Fibroblast of lung (primary cell): Measurements from ENCODE around the gene NOS1AP. TPM values are rescaled to one million over a fixed set of nuclear protein-coding genes. Genes with fewer than 3 reads are reported as not detected.

Source experiments
- DNase-seq, 2 donors: peaks; one replicate each; pipeline versions ENCODE4 v3.0.0 to v3.0.0-alpha.2; 2010; ENCODE audit warnings: low read depth in 2 of 2
- H2AFZ ChIP-seq: 2 replicates; pipeline ENCODE4 v1.5.1; 2012; ENCODE audit warnings: low read length, control low read depth, inconsistent platforms
- H3K27ac ChIP-seq: 2 replicates; pipeline ENCODE4 v1.5.1; 2011; ENCODE audit warnings: low read length, control low read depth; ENCODE audit not compliant: insufficient read depth
- H3K27me3 ChIP-seq: 2 replicates; pipeline ENCODE4 v1.5.1; 2011; ENCODE audit warnings: mild to moderate bottlenecking, low read length; ENCODE audit not compliant: control insufficient read depth, insufficient read depth
- H3K36me3 ChIP-seq: 2 replicates; pipeline ENCODE4 v1.5.1; 2011; ENCODE audit warnings: low read length; ENCODE audit not compliant: control insufficient read depth, insufficient read depth
- H3K4me1 ChIP-seq: 2 replicates; pipeline ENCODE4 v1.5.1; 2011; ENCODE audit warnings: low read length; ENCODE audit not compliant: control insufficient read depth, insufficient read depth; ENCODE audit errors: extremely low read depth
- H3K4me2 ChIP-seq: 2 replicates; pipeline ENCODE4 v1.5.1; 2011; ENCODE audit warnings: low read length, control low read depth; ENCODE audit not compliant: insufficient read depth; ENCODE audit errors: extremely low read depth
- H3K4me3 ChIP-seq, 4 experiments: fragments of 200-600 bp in 1 of 4; sonication (generic) in 1 of 4; replicated peaks in 1 of 4; 2 replicates each; pipeline ENCODE4 v1.5.1; 2011 to 2016; ENCODE audit warnings: low read length in 4 of 4, low read depth in 3 of 4, mild to moderate bottlenecking in 3 of 4, control low read depth in 2 of 4, inconsistent platforms in 1 of 4, mixed read lengths in 1 of 4; ENCODE audit not compliant: insufficient read depth in 1 of 4; ENCODE audit errors: control extremely low read depth in 1 of 4
- H3K79me2 ChIP-seq: 2 replicates; pipeline ENCODE4 v1.5.1; 2012; ENCODE audit warnings: mild to moderate bottlenecking, low read length, inconsistent platforms; ENCODE audit not compliant: control insufficient read depth, insufficient read depth
- H3K9ac ChIP-seq: 2 replicates; pipeline ENCODE4 v1.5.1; 2011; ENCODE audit warnings: mild to moderate bottlenecking, low read length, control low read depth; ENCODE audit not compliant: insufficient read depth
- H3K9me3 ChIP-seq: 2 replicates; pipeline ENCODE4 v1.5.1; 2012; ENCODE audit warnings: low read depth, low read length; ENCODE audit not compliant: control insufficient read depth, insufficient read depth
- H4K20me1 ChIP-seq: 2 replicates; pipeline ENCODE4 v1.5.1; 2011; ENCODE audit warnings: low read length; ENCODE audit not compliant: control insufficient read depth, insufficient read depth; ENCODE audit errors: extremely low read depth
- CTCF ChIP-seq, 2 donors: IDR thresholded peaks in 1 of 2; conservative IDR thresholded peaks in 1 of 2; 1 replicate in 1 of 2; 2 replicates in 1 of 2; pipeline ENCODE4 v1.5.1; 2011 to 2012; ENCODE audit warnings: low read length in 2 of 2, control low read depth in 1 of 2, inconsistent platforms in 1 of 2, low read depth in 1 of 2, mild to moderate bottlenecking in 1 of 2
- EZH2 ChIP-seq: IDR thresholded peaks from 2 replicates; pipeline ENCODE4 v1.5.1; 2012; ENCODE audit warnings: low read length, control low read depth, mild to moderate bottlenecking; ENCODE audit errors: missing control alignments
- polyA plus RNA-seq, 2 donors: library from polyadenylated mRNA; depleted of rRNA in 1 of 2; stranded (reverse) in 1 of 2; unstranded in 1 of 2; fragments of >200 nt; gene quantifications; 2 replicates each; pipeline ENCODE4 v1.2.1, GENCODE V29; 2011 to 2012; ENCODE audit warnings: missing spikeins in 1 of 2
- total RNA-seq: library from RNA; depleted of rRNA; stranded (reverse); fragments of >200 nt; gene quantifications from 2 replicates; pipeline ENCODE4 v1.2.1, GENCODE V29; 2014

Gene NOS1AP
- total and polyA plus RNA-seq, 2 donors (not counting 1 experiment from before 2014, with no cell fraction given), result 0.14 to 0.17 TPM

GRCh38 chr1:162326559-162326958, 257.1 kb downstream of the NOS1AP start:
- H3K36me3 ChIP-seq, result no peaks in the 10 kb centered on the region
- H3K4me1 ChIP-seq, result no peaks in the 10 kb centered on the region
- H2AFZ ChIP-seq, result no peak overlapping the region
- no peaks in the 10 kb centered on the region for H4K20me1 ChIP-seq
- no peaks in the 10 kb centered on the region for H3K79me2 ChIP-seq
- H3K27ac ChIP-seq, result no peak overlapping the region
- DNase-seq, result no peak
- H3K4me3 ChIP-seq, result no peak overlapping the region
- H3K9me3 ChIP-seq, result no peaks in the 10 kb centered on the region
- no peak for TF ChIP-seq CTCF (conservative IDR thresholded peaks at IDR 0.05 in 1 of 2, IDR thresholded peaks at IDR 0.05 in 1 of 2; ENCODE audit: low read depth in 1 of 2, low read length in 2 of 2)
- TF ChIP-seq EZH2, result no peak
- no peak overlapping the region for H3K4me2 ChIP-seq
- peaks cover 17% of the 10 kb centered on the region for H3K27me3 ChIP-seq
- H3K9ac ChIP-seq, result no peak overlapping the region

- H3K9ac ChIP-seq, result no peak overlapping the region
- no peak overlapping the region for H3K4me3 ChIP-seq
- H3K79me2 ChIP-seq, result no peaks in the 10 kb centered on the region
- H4K20me1 ChIP-seq, result no peaks in the 10 kb centered on the region
- no peaks in the 10 kb centered on the region for H3K9me3 ChIP-seq
- TF ChIP-seq CTCF (conservative IDR thresholded peaks at IDR 0.05 in 1 of 2, IDR thresholded peaks at IDR 0.05 in 1 of 2; ENCODE audit: low read depth in 1 of 2, low read length in 2 of 2) (no peak), EZH2 (no peak)
- peaks cover 18% of the 10 kb centered on the region for H3K27me3 ChIP-seq
- H3K4me2 ChIP-seq, result no peak overlapping the region
- no peak overlapping the region for H2AFZ ChIP-seq
- DNase-seq, result no peak
- H3K27ac ChIP-seq, result no peak overlapping the region
- no peaks in the 10 kb centered on the region for H3K36me3 ChIP-seq
- no peaks in the 10 kb centered on the region for H3K4me1 ChIP-seq
Measured at GRCh38 chr1:162327144-162327787, 257.8 kb downstream of the NOS1AP start.

- no peaks in the 10 kb centered on the region for H3K36me3 ChIP-seq
- H3K9ac ChIP-seq, result no peak overlapping the region
- H3K79me2 ChIP-seq, result no peaks in the 10 kb centered on the region
- no peak overlapping the region for H3K4me2 ChIP-seq
- H3K4me3 ChIP-seq, result no peak overlapping the region
- H3K4me1 ChIP-seq, result no peaks in the 10 kb centered on the region
- H2AFZ ChIP-seq, result no peak overlapping the region
- no peaks in the 10 kb centered on the region for H3K9me3 ChIP-seq
- H4K20me1 ChIP-seq, result no peaks in the 10 kb centered on the region
- no peak overlapping the region for H3K27ac ChIP-seq
- H3K27me3 ChIP-seq, result peaks cover 21% of the 10 kb centered on the region
- no peak for DNase-seq
- TF ChIP-seq CTCF (conservative IDR thresholded peaks at IDR 0.05 in 1 of 2, IDR thresholded peaks at IDR 0.05 in 1 of 2; ENCODE audit: low read depth in 1 of 2, low read length in 2 of 2), result no peak
- no peak for TF ChIP-seq EZH2
Measured at GRCh38 chr1:162327788-162328165, 258.3 kb downstream of the NOS1AP start.
